ENCODE results near the gene CTLA4. TPM values are rescaled to one million over a fixed set of nuclear protein-coding genes. Genes with fewer than 3 reads are reported as not detected.
A peak's percentile ranks its signal among the peaks of the same experiment; 100 is the strongest.

The CTLA4 gene
- not detected for polyA plus RNA-seq (2012; ENCODE audit: insufficient read depth, insufficient read length, low read depth)

DNA sequence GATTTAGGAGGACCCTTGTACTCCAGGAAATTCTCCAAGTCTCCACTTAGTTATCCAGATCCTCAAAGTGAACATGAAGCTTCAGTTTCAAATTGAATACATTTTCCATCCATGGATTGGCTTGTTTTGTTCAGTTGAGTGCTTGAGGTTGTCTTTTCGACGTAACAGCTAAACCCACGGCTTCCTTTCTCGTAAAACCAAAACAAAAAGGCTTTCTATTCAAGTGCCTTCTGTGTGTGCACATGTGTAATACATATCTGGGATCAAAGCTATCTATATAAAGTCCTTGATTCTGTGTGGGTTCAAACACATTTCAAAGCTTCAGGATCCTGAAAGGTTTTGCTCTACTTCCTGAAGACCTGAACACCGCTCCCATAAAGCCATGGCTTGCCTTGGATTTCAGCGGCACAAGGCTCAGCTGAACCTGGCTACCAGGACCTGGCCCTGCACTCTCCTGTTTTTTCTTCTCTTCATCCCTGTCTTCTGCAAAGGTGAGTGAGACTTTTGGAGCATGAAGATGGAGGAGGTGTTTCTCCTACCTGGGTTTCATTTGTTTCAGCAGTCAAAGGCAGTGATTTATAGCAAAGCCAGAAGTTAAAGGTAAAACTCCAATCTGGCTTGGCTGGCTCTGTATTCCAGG is at the start of gene CTLA4:
CTLA4 (plus strand) TSS at position 211 of the 640 bp plus-strand sequence; CDS start at position 383, 172 bp downstream.
- H3K36me3 ChIP-seq, result no peaks in the 10 kb centered on the region
- no peak within 1 kb of the TSS for H3K4me3 ChIP-seq (ENCODE audit: low read depth, low read length)
- no peaks in the 10 kb centered on the region; the same call in 1 of the 2 replicates for H3K9me3 ChIP-seq
- H3K4me1 ChIP-seq, result no peaks in the 10 kb centered on the region
- no peak for DNase-seq
- H3K27me3 ChIP-seq, result peaks cover 3% of the 10 kb centered on the region; the same call in 1 of the 2 replicates
- TF ChIP-seq CTCF (IDR thresholded peaks at IDR 0.05; ENCODE audit: low read depth, low read length), result no peak

- Histone ChIP-seq H3K4me3 (ENCODE audit: low read depth, low read length) (no peak overlapping the region), H3K9me3 (no peaks in the 10 kb centered on the region), H3K27me3 (0 out of 2 replicates have a peak, but pooled peaks cover 3% of the 10 kb centered on the region), H3K4me1 (no peaks in the 10 kb centered on the region), H3K36me3 (no peaks in the 10 kb centered on the region)
- no peak for DNase-seq
- no peak for TF ChIP-seq CTCF (IDR thresholded peaks at IDR 0.05; ENCODE audit: low read depth, low read length)
Observed at GRCh38 chr2:203818656-203819055, 48.9 kb upstream of the CTLA4 start.

DNA sequence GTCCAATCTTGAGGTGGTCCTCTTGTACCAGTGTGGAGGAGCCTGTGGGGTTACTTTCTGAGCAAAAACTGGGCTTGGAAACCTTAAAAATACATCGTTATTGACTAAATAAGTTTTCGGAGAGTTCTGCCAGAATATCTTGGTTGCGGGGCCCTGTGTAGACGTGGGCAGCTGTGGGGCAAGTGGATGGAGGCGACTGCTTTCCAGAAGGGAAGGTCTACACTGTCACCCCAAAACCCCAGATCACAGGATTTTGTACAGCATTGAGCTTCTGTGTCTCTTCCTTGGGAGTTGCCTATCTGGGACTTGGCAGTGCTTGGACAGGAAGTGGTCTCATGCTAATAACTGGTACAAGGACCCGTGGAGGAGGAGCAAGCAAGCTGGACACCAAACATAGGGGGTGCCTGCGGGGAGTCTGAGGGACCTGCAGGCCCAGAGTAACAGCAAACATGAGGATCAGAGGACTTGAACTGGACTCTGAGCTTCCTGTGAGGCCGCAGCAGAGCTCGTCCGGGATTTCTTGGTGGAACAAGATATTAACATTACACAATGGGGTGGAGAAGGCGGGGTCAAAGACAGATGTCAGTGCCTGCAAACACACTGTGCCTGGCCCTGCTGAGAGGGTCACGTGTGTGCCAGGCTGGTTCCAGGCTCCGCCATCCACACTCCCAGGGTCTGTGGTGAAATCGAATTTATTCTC is 48.0 kb upstream of the CTLA4 start:
- no peaks in the 10 kb centered on the region for H3K36me3 ChIP-seq
- no peaks in the 10 kb centered on the region for H3K9me3 ChIP-seq
- TF ChIP-seq CTCF (IDR thresholded peaks at IDR 0.05; ENCODE audit: low read depth, low read length), result no peak
- peak; percentile 24 for DNase-seq
- 0 out of 2 replicates have a peak, but pooled peaks cover 3% of the 10 kb centered on the region for H3K27me3 ChIP-seq
- no peaks in the 10 kb centered on the region for H3K4me1 ChIP-seq
- no peak overlapping the region for H3K4me3 ChIP-seq (ENCODE audit: low read depth, low read length)

DNA sequence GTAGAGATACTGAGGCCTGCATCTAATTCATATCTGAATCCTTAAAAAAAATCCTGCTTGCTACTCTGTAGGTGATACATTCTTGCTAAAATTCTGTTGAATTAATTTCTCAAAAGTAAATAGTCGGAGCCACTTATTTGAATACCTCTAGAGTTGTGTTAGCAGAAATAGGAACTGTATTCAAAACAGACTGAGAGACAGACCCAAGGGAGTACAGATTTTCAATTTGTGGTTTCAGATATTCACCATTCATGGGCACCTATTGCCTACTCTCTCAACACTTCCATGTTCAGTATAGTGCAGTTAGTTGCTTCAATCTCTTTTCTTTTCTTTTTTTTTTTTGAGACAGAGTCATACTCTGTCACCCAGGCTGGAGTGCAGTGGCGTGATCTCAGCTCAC is 46.6 kb upstream of the CTLA4 start:
- no peak for DNase-seq
- H3K27me3 ChIP-seq, result 0 out of 2 replicates have a peak, but pooled peaks cover 3% of the 10 kb centered on the region
- H3K36me3 ChIP-seq, result no peaks in the 10 kb centered on the region
- H3K4me1 ChIP-seq, result no peaks in the 10 kb centered on the region
- no peak overlapping the region for H3K4me3 ChIP-seq (ENCODE audit: low read depth, low read length)
- TF ChIP-seq CTCF (IDR thresholded peaks at IDR 0.05; ENCODE audit: low read depth, low read length), result no peak
- no peaks in the 10 kb centered on the region for H3K9me3 ChIP-seq

GRCh38 chr2:203822240-203822639 is 45.3 kb upstream of the CTLA4 start:
- H3K4me3 ChIP-seq (ENCODE audit: low read depth, low read length), result no peak overlapping the region
- no peaks in the 10 kb centered on the region for H3K36me3 ChIP-seq
- H3K9me3 ChIP-seq, result no peaks in the 10 kb centered on the region
- no peak for TF ChIP-seq CTCF (IDR thresholded peaks at IDR 0.05; ENCODE audit: low read depth, low read length)
- H3K4me1 ChIP-seq, result no peaks in the 10 kb centered on the region
- no peak for DNase-seq
- no peaks in the 10 kb centered on the region for H3K27me3 ChIP-seq

DNA sequence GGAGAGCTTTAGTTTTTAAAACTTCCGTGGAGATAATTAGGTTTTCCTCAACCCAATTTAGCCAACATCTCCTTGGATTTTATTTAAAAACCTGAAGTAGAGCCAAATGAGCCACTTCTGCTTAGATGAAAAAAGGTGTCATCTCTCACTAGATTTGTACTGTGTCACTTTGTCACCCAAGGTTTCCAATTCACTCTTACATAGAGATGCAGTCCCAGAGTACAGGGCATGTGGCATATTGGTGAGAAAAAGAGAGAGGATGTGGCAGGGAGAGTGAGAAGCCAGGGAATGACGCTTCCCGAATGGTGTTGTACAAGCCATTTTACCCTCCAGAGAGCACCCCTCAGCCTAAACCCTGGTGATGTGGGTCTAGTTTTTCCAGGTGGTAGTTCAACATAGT is 44.4 kb upstream of the CTLA4 start:
- Histone ChIP-seq H3K4me3 (ENCODE audit: low read depth, low read length) (no peak overlapping the region), H3K36me3 (no peaks in the 10 kb centered on the region), H3K27me3 (no peaks in the 10 kb centered on the region), H3K9me3 (no peaks in the 10 kb centered on the region), H3K4me1 (no peaks in the 10 kb centered on the region)
- TF ChIP-seq CTCF (IDR thresholded peaks at IDR 0.05; ENCODE audit: low read depth, low read length), result no peak
- DNase-seq, result no peak
